D721Med (cell line): ENCODE data around the gene NNMT.

ENCODE experiments used
- DNase-seq: peaks from one replicate; pipeline ENCODE4 v3.0.0; 2011; ENCODE audit warnings: low spot score; ENCODE audit not compliant: insufficient read length
- FAIRE-seq: peaks from 2 replicates; lab custom pipeline; 2011; peaks lifted over from hg19 to GRCh38; lab: Jason Lieb, UNC
- CTCF ChIP-seq: IDR thresholded peaks from 2 replicates; pipeline ENCODE4 v1.5.1; 2012; ENCODE audit warnings: mild to moderate bottlenecking, control low read depth; ENCODE audit not compliant: insufficient read depth; ENCODE audit errors: missing control alignments

NNMT gene

GRCh38 chr11:114263513-114264170 is 32.6 kb upstream of the NNMT start:
- no peak for TF ChIP-seq CTCF
- FAIRE-seq: no peak
- DNase-seq: no peak

- no peak for DNase-seq
- FAIRE-seq: no peak
- TF ChIP-seq CTCF: no peak
These were observed 31.8 kb upstream of the NNMT start for GRCh38 chr11:114264381-114264780.

GRCh38 chr11:114265122-114265878 is 30.9 kb upstream of the NNMT start:
- DNase-seq: no peak
- no peak for FAIRE-seq
- no peak for TF ChIP-seq CTCF

GRCh38 chr11:114269498-114269897 is 26.7 kb upstream of the NNMT start:
- no peak for FAIRE-seq
- DNase-seq: no peak
- no peak for TF ChIP-seq CTCF

- TF ChIP-seq CTCF: no peak
- DNase-seq: no peak
- no peak for FAIRE-seq
These were observed 25.5 kb upstream of the NNMT start for GRCh38 chr11:114270531-114271270.

- TF ChIP-seq CTCF: no peak
- DNase-seq: no peak
- FAIRE-seq: no peak
These were observed 24.9 kb upstream of the NNMT start for GRCh38 chr11:114271316-114271715.
